NCI-H345 treated with DMSO at 0.1 percent for 48 hours (cell line): ENCODE results near the gene ITPR2.
"Not testable (repeated sequence)": the region's sequence is repeated elsewhere in the genome, so short reads cannot be mapped to it uniquely, and the experiment has no call there.

Experiments used
- DNase-seq: peaks from one replicate; lab custom pipeline; 2025; ENCODE audit not compliant: unreplicated experiment; lab: John Stamatoyannopoulos, UW

ITPR2 gene

DNA sequence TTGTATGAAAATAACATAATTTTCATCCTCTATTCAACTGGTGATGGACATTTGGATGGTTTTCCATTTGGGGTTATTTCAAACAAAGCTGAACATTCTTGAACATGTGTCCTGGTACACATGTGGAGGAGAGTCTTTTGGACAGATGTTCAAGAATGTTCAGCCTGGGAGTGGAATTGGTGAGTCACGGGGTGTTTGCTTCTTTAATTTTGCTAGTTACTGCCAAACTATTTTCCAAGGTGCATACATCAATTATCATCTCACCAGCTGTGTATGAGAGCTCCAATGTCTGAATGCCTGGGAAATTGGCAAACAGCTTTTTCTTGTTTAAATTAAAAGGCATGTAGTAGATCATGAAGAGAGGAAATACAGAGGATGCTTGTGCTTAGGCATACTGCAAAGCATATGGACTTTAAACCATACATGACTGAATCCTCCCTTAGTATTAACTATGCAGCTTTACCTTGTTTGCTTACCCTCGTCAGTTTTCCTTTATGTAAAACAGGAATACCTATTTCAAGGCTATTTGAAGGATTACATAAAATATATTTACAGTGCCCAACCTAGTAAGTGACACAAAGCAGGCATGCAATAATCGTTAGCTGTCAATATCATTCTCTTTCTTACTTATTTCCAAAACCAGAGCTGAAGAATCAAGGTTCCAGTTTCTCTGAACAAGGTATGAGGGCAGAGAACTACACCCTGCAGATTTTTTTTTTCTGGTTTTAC lies 152.1 kb downstream of the ITPR2 start:
- no peak for DNase-seq

DNA sequence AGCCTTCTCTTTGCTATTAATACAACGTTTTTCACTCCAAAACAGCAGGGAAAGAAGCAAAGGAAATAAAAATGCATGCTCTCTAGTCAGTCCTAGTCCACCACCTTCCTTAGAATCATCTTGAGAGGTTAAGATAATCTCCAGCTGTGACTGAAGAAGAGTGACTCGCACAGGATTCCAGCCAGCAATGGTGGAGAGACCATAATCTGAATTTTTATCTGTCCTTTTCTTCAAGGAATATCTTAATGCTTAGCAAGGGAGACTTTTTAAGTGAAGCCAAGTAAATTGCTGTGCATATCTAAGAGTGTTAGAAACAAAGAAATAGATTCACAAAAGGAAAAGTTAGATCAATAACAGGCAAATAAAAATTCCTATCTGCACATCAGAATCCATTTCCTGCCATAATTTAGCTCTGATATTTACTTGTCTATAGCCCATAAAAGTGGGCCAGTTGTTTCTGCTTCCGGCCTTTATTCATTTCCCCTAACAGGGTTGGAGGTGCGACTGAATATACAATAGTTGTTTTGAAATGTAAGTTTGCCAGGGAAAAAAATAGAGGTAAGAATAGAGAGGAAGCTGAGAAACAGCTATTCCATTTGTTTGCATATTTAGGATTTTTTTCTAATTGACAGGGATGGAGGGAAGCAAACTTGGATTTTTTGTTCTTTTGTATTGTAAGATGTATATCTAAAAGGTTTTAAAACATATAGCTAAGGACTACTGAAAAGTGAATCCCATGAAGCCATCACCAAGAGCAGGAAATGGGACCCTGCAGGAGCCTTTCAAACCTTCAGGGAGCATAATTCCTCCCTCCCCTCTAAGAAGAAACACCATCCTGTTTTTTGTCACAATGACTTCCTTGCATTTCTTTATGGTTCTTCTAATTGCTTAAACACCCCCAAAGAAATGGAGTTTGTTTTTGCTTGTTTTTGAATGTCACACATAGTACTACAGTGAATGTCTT lies 154.0 kb downstream of the ITPR2 start:
- no peak for DNase-seq

DNA sequence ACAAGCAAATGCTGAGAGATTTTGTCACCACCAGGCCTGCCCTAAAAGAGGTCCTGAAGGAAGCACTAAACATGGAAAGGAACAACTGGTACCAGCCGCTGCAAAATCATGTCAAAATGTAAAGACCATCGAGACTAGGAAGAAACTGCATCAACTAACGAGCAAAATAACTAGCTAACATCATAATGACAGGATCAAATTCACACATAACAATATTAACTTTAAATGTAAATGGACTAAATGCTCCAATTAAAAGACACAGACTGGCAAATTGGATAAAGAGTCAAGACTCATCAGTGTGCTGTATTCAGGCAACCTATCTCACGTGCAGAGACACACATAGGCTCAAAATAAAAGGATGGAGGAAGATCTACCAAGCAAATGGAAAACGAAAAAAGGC lies 161.5 kb downstream of the ITPR2 start:
- not testable (repeated sequence) for DNase-seq

DNA sequence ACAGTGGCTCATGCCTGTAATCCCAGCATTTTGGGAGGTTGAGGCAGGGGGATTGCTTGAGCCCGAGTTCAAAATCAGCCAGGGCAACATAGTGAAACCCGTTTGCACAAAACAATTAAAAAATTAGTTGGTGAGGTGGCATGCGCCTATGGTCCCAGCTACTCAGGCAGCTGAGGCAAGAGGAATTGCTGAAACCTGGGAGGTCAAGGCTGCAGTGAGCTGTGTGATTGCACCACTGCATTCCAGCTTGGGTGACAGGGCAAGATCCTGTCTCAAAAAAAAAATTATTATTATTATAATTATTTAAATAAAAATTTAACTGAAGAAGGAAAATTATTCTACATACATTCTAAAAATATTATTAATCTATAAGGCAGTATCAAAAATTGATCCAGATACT lies 164.1 kb downstream of the ITPR2 start:
- no peak for DNase-seq

DNA sequence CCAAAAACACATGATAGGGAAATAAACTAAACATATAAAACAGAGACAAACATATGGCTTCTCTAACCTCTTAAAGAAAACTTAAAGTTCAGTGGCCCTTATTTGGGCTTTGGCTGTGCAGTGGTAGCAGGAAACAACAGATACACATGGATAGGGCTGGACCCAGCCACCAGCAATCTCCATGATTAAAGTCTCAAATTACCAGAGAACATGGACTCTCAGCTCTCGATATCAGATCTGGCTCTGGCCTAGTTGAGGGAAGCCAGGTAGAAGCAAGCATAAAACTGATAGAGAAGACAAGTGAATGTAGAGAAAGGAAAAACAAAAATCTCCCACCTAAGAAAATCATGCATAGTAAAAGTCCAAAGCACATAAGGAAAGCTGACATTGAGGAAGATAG lies 164.8 kb downstream of the ITPR2 start:
- no peak for DNase-seq

DNA sequence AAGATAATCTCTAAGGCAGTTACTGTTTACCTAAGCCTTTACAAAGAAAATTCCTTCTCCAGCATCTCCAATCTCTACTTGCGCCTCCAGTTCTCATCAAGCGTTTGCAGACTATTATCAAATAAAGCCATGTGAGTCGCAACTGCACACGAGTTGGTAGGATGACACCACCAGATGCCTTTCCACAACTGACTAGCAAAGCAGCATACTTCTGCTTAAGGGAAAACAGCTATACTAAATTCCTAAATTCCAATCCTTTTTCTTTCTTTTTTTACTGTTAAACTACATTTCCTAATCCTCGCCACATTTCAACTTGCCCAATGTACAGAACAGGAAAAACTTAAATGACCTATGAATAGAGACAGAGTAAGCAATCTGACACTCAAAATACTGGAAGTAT lies 166.7 kb downstream of the ITPR2 start:
- no peak for DNase-seq

DNA sequence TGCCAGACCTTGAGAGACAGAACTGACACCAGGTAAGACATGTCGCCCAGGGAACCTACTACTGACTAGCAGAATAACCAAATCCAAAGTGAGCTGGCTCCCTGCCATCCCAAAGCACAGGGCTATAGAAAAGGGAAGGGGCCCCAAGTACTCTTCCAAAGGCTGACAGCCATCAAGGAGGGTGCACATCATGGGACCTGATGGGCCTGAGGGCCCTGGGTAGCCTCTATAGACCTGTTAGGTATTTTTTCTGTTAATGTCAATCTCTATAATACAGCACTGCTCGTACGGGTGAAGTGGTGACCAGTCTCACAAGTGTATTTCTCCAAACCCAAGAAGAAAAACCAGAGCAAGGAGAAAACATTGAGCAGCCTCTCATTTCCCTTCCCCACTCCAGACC lies 171.6 kb downstream of the ITPR2 start:
- DNase-seq, result no peak

DNA sequence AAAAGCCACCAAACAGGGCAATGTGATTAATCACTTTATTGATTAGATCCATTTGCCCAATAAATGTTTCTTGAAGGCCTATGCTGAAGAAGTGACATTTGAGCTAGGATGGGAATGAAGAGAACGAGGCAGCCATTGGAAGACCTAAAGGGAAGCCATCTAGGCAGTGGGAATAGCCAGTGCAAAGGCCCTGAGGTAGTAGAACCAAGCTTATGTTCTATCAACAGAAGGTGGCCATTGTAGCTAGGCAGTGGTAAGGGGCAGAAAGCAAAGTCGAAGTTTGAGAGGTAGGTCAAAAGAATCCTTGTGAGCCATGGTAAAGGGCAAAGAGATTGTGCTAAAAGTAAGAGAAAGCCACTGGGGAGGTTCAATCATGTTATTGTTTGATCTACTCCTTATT lies 173.1 kb downstream of the ITPR2 start:
- DNase-seq, result no peak

DNA sequence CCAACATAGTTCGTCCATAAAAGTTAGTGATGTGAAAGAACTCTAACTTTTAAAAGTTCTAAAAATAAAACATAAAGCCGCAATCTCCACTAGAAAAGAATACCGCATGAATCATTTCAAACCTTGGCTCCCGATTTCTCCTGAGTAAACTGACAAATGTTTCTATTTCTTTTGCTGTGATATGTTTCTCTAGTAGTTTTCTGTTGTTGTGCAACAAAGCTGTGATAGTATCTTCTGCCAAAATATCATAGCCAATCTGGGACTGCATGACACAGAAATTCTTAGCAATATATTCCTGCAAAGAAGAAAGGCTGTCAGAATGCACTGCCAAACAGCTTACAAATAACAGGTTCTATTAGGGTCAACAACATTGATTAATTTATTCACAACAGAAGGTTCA lies 174.0 kb downstream of the ITPR2 start:
- DNase-seq, result no peak

DNA sequence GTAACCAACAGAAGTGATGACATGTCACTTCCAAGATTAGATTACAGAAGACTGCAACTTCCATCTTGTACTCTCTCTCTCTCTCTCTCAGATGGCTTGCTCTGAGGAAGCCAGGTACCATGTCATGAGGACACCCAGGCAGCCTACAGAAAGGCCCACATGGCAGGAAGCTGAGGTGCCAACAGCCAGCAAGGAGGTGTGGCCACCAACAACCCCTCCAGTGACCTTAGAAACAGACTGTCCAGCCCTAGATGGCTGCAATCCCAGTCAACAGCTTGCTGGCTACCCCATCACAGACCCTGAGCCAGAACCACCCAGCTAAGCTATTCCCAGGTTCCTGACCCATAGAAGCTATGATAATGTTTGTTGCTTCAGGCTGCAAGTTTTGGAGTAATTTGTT lies 178.4 kb downstream of the ITPR2 start:
- DNase-seq, result no peak

DNA sequence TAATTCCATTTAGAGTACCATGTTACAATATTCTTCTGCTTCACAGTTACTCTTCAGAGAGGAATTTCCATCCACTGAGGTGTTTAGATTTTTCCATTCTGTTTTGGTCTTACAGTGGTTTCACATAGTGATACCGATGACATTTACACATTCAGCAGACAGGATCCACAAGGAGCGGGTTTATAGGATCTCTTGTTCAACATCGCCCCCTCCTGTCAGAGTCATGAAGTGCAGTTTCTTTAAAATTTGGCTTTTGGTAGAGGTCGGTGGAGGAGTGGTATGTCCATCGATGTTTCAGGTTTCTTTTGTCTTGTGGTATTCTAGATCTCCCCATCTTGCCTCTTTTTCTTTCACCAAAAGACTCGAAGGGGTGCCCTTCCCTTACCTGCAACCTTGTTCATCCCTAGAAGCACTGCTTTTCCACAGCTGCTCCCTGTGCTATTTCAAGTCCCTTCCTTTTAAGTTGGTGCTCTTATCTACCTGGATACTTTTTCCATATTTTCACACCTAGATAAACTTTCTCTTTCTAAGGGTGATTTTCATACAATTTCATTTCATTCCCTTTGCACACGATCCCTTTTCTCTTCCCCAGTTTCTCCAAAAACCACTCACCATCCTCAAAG lies 181.3 kb downstream of the ITPR2 start:
- no peak for DNase-seq

DNA sequence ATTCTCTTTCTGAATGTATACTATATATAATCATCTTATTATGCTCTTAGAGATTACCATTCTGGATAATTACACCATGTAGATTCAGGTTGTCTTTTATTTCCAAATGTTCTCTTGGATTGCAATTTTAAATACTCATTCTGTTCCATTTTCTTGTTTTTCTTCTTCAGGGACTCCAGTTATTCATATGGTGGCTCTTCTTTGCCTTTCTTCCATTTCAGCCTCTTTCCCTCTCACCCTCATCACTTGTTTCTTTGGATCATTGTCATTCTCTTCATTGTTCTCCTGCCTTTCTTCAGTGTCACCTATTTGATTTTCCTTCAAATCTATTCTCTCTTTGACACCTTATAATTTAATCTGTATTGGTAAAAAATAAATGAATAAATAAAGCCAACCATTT lies 182.0 kb downstream of the ITPR2 start:
- DNase-seq, result no peak

DNA sequence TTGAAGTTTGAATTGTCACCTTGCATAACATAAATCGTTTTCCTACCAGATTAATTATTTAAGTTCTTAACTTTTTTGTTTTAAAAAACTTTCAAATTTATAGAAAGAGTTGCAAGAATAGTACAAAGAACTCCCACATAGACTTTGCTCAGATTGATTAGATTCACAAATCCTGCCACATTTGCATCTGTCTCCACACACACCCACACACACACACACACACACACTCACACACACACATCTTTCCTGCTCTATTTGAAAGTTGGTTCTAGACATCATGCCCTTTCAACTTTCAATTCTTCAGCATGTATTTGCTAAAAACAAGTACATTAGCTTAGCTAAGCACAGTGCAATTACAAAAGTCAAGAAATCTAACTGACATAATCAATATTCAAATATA lies 184.0 kb downstream of the ITPR2 start:
- DNase-seq, result no peak

DNA sequence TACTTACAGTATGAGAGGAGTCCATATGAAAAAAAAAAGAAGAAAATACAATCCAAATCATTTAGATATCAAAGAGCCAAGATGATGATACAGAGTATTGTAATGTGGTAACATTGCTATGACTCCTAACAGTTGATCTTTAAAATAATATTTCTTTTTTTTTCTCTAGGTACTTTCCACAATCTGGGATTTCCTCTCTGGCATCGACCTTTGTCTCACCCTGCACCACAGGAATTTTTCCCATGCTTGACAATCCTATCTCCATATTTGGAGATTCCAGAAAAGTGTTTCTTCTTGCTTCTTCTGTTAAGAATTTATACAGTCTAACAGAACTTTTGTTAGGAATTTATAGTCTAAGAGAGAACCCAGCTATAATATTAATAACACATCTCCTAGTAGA lies 184.4 kb downstream of the ITPR2 start:
- no peak for DNase-seq

DNA sequence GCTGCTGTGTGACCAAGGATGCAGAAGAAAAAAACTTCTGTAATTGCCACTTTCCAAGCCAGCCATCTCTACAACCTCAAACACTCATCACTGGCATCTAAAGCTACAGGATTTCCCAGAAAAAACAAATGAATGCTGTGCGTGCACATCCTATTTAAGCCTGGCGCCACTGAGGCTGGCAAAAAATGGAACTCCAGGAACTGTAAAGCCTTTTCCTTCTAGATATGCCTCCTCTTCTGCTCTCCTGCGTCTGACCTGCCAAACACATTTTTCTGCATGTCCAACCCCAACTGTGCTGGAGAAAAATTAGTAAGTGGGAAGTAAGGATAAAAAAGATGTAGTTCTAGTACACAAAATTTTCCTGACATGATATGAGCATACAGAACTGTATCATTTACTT lies 184.9 kb downstream of the ITPR2 start:
- no peak for DNase-seq

DNA sequence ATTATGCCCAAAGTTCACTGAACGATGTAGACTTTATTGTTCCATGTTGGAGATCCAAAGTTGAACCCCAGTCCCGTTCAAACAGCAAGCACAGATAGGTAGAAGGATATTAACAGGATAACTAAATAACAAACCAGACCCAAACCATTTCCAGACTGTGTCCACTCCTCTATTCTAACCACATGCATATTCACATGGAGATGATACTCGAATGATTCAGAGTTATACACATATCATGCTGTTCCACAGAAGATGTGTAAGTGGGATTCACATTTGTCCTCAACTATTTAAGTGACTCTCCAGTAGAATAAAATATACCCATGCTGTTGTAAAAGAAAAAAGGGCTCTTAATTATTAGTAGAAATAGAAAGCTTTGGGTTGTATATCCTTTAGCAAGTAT lies 185.9 kb downstream of the ITPR2 start:
- no peak for DNase-seq

DNA sequence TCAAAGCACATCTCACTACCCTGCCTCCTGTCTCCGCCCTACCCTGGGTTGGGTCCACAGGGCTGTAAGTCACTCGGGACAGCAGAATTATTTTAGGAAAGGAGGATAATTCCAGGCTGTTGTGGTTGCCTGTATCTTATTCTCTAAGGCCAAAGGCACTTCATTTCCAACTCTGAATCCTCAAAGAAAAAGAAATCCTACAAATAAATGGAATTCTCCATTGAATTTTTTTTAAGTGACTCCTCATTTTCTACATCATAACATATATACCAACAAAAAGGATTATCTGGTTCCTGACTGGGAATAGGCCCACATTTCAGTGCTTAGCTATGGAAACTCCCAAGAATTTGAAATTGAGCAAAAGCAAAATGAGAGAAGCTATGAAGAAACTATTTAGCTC lies 186.4 kb downstream of the ITPR2 start:
- no peak for DNase-seq

DNA sequence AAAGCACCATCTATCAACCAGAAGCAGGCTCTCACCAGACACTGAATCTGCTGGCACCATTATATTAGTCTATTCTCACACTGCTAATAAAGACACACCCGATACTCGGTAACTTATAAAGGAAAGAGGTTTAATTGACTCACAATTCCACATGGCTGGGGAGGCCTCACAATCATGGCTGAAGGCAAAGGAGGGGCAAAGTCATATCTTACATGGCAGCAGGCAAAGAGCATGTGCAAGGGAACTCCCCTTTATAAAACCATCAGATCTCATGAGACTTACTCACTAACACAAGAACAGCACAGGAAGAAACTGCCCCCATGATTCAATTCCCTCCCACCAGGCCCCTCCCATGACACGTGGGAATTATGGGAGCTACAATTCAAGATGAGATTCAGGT lies 188.6 kb downstream of the ITPR2 start:
- not testable (repeated sequence) for DNase-seq

DNA sequence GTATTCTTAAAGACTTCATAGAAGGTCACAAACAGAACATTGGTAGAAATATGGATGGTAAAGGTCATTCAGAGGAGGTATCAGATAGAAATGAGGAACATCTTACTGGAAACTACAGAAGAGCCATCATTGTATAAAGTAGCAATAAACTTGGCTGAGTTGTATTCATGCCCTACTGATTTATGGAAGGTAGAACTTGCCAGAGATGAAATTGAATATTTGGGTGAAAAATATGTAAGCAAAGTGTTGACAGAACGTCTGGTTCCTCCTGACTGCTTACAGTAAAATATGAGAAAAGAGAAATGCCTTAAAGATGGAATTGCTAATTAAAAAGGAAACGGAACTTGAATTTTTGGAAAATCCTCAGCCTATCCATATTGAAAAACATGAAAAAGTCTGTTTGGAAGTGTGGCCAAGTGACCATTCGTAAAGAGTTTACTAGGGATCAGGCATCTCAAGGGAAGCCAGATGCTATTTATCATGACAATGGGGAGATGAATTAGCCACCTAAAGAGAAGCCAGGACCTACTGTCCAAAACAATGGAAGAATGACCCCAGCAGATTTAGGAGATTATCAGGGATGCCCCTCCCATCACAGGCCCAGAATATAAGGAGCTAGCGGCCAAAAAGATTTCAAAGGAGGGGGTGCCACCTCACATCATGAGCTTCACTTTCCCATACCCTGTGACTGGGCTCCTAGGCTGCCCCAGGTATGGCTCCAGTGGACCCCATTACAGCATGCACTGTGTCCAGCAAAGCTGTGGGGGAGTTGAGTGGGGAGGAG lies 189.3 kb downstream of the ITPR2 start:
- no peak for DNase-seq

DNA sequence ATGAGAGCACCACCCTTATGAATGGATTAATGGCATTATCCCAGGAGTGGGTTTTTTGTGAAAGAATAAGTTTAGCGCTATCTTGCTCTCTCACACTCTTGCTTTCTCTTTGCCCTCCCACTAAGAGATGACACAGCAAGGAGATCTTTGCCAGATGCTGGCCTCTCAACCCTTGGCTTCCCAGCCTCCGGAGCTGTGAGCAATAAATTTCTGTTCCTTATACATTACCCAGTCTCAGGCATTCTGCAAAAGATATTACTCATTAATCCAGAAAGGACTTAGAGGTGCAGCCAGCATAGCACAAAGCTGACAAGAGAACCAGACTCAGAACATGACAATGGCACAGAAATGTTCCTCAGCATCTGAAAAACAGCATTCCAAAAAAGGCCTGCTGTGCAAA lies 190.6 kb downstream of the ITPR2 start:
- no peak for DNase-seq

DNA sequence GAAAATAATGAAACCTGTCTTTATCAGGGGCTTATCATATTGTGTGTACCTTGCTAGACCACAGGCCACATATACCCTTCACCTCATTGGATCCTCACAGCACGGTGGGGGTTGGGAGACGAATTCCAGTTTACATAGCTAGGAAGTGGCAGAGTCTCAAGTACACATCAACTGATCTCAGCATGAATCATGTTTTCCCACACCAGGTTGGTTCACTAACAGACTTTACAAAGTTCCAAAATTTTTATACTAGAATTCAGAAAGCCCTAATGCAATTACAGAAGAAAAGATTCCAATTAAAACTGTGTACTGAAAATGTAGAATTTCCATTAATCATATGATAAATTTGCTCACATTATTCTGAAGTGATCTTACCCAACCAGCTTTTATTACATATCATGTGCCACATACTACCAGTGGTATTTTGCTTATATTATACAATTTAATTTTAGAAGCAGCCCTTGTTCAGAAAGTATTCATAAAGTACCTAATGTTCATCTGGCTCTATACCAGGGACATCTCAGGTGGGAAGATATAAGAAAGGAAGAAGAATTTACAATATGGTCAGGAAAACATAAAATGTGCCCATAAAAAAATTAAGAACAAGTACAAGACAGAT lies 196.2 kb downstream of the ITPR2 start:
- no peak for DNase-seq
